A673 (cell line): ENCODE measurements around the gene CELSR1. TPM values are rescaled to one million over a fixed set of nuclear protein-coding genes. Genes with fewer than 3 reads are reported as not detected.

Experiments
- BruUV-seq: library from RNA; stranded (reverse); fragments of 400-500 nt; replicated peaks from 2 replicates; lab custom pipeline; 2021; lab: Mats Ljungman, UMichigan
- CTCF ChIA-PET: fragments of 300-600 bp; sonication (Branson Sonifier 250); formaldehyde crosslinking; loops from one replicate; lab custom pipeline; 2022; ENCODE audit warnings: antibody characterized with exemption; lab: Charles Lee
- POLR2A ChIA-PET: fragments of 300-600 bp; sonication (Branson Sonifier 250); formaldehyde crosslinking; loops from one replicate; lab custom pipeline; 2022; ENCODE audit warnings: antibody characterized with exemption; ENCODE audit not compliant: low non-redundant PET; lab: Charles Lee
- DNase-seq: peaks from one replicate; pipeline ENCODE4 v3.0.0-alpha.2; 2015; ENCODE audit warnings: low spot score
- H3K27ac ChIP-seq: fragments of 200-600 bp; sonication (generic); 2 replicates; pipeline ENCODE4 v1.5.1; 2016; ENCODE audit warnings: mixed run types, low read depth, mild to moderate bottlenecking, mixed read lengths, antibody characterized with exemption, low read length; ENCODE audit not compliant: poor library complexity, severe bottlenecking
- H3K27me3 ChIP-seq: fragments of 200-600 bp; sonication (generic); replicated peaks from 2 replicates; pipeline ENCODE4 v1.6.1; 2017; ENCODE audit warnings: mixed run types, low read depth, mild to moderate bottlenecking, mixed read lengths, antibody characterized with exemption, low read length; ENCODE audit not compliant: insufficient read depth, poor library complexity
- H3K36me3 ChIP-seq: fragments of 200-600 bp; sonication (generic); 2 replicates; pipeline ENCODE4 v1.6.1; 2016; ENCODE audit warnings: mixed run types, mild to moderate bottlenecking, mixed read lengths, antibody characterized with exemption, low read length; ENCODE audit not compliant: insufficient read depth, poor library complexity, severe bottlenecking
- H3K4me1 ChIP-seq: fragments of 200-600 bp; sonication (generic); 2 replicates; pipeline ENCODE4 v1.6.1; 2017; ENCODE audit warnings: mixed run types, mild to moderate bottlenecking, mixed read lengths, antibody characterized with exemption, low read length; ENCODE audit not compliant: insufficient read depth, poor library complexity, severe bottlenecking
- H3K4me3 ChIP-seq: fragments of 200-600 bp; sonication (generic); 2 replicates; pipeline ENCODE4 v1.5.1; 2016; ENCODE audit warnings: low read depth, mixed run types, mild to moderate bottlenecking, mixed read lengths, low read length; ENCODE audit not compliant: poor library complexity, severe bottlenecking
- H3K9me3 ChIP-seq: fragments of 200-600 bp; sonication (generic); 2 replicates; pipeline ENCODE4 v1.6.1; 2016; ENCODE audit warnings: mixed run types, low read depth, mild to moderate bottlenecking, mixed read lengths, antibody characterized with exemption, low read length; ENCODE audit not compliant: poor library complexity, severe bottlenecking
- CTCF ChIP-seq: fragments of 300-800, 200-600 bp; sonication (generic); conservative IDR thresholded peaks from 2 replicates; pipeline ENCODE4 v1.5.1; 2017; ENCODE audit warnings: low read depth, mild to moderate bottlenecking, antibody characterized with exemption, low read length, moderate library complexity, mixed read lengths
- EZH2 ChIP-seq: fragments of 200-600 bp; sonication (generic); IDR thresholded peaks from 2 replicates; pipeline ENCODE4 v1.6.1; 2017; ENCODE audit warnings: borderline replicate concordance, low read depth, mild to moderate bottlenecking, mixed read lengths, antibody characterized with exemption, low read length; ENCODE audit not compliant: poor library complexity, severe bottlenecking
- intact Hi-C: fragments of 100-400 bp; cut with micrococcal nuclease; formaldehyde crosslinking; loops from one replicate; pipeline ENCODE4 v1.10.0; 2022; ENCODE audit not compliant: unreplicated experiment
- total RNA-seq: library from RNA; stranded (reverse); gene quantifications from 2 replicates; pipeline ENCODE4 v1.2.3, GENCODE V29; 2021

CELSR1 gene
- total RNA-seq, 1 experiment from 2014 or later = 2.3 TPM

- TF ChIP-seq EZH2 (no peak), CTCF (no peak)
- Histone ChIP-seq H3K27ac (no peak overlapping the region), H3K36me3 (no peaks in the 10 kb centered on the region), H3K4me1 (no peaks in the 10 kb centered on the region), H3K27me3 (no peaks in the 10 kb centered on the region), H3K9me3 (no peaks in the 10 kb centered on the region), H3K4me3 (no peak overlapping the region)
- ChIA-PET CTCF (no interaction called here), POLR2A (no interaction called here)
- intact Hi-C loops = no loop called here
- BruUV-seq = no TSS peak
- DNase-seq = no peak
These were observed 89.5 kb downstream of the CELSR1 start for GRCh38 chr22:46447906-46448305.

GRCh38 chr22:46446799-46447198, 90.6 kb downstream of the CELSR1 start:
- no peak overlapping the region for H3K27ac ChIP-seq
- H3K27me3 ChIP-seq = no peaks in the 10 kb centered on the region
- CTCF ChIA-PET = no interaction called here
- TF ChIP-seq CTCF = no peak
- TF ChIP-seq EZH2 = no peak
- BruUV-seq = no TSS peak
- H3K36me3 ChIP-seq = no peaks in the 10 kb centered on the region
- POLR2A ChIA-PET = no interaction called here
- peak; percentile 38 for DNase-seq
- no peaks in the 10 kb centered on the region for H3K4me1 ChIP-seq
- no peak overlapping the region for H3K4me3 ChIP-seq
- no peaks in the 10 kb centered on the region for H3K9me3 ChIP-seq
- intact Hi-C loops = no loop called here

DNA sequence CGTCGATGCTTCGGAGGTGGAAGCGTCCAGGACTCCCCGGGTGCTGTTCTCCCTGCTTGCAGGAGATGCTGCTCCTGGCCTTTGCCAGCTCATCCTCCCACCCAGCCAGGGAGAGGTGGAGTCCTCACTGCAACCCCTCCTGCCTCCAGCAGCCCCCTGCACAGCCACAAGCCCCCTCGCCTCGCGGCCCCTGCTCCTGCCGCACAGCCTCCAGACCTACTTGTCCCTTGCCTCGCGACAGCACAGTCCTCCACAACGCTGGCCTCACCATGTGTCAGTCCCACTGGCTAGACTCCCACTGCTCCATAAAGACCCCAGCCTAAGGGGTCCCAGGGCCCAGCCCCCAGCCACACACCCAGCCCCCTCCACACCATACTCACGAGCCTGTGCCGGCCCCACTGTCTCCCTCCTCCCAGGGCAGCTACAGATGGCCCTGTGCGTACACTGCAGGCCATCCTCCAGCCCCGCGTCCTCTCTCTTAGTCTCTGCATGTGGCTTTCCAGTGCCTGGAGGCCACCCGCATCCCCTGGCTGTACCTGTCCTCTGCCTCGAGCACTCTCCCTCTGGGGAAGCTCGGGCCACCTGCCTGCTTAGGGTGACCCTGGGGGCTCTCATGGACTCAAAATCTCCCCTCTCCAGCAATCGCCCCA, 91.5 kb downstream of the CELSR1 start:
- no TSS peak for BruUV-seq
- ChIA-PET POLR2A (no interaction called here), CTCF (no interaction called here)
- Histone ChIP-seq H3K4me1 (no peaks in the 10 kb centered on the region), H3K27me3 (no peaks in the 10 kb centered on the region), H3K9me3 (no peaks in the 10 kb centered on the region), H3K4me3 (no peak overlapping the region), H3K36me3 (no peaks in the 10 kb centered on the region), H3K27ac (no peak overlapping the region)
- intact Hi-C loops = no loop called here
- DNase-seq = no peak
- no peak for TF ChIP-seq EZH2
- TF ChIP-seq CTCF = no peak
